LNCaP clone FGC (cell line): Measurements from ENCODE around the gene EVX2.

ENCODE experiments used
- DNase-seq: peaks from one replicate; pipeline ENCODE4 v3.0.0-alpha.2; 2011; ENCODE audit warnings: low read depth
- H3K4me3 ChIP-seq: 2 replicates; pipeline ENCODE4 v1.5.1; 2011; ENCODE audit warnings: mild to moderate bottlenecking, low read depth, low read length, control low read depth
- TF ChIP-seq, protein P1 (sequence below): IDR thresholded peaks from 2 replicates; pipeline ENCODE4 v1.5.1; 2012; ENCODE audit warnings: mild to moderate bottlenecking; ENCODE audit not compliant: control insufficient read depth, insufficient read depth; ENCODE audit errors: extremely low read depth

Gene EVX2

GRCh38 chr2:176072951-176073904, 10.5 kb downstream of the EVX2 start:
- H3K4me3 ChIP-seq = no peak overlapping the region
- TF ChIP-seq, protein P1, sequence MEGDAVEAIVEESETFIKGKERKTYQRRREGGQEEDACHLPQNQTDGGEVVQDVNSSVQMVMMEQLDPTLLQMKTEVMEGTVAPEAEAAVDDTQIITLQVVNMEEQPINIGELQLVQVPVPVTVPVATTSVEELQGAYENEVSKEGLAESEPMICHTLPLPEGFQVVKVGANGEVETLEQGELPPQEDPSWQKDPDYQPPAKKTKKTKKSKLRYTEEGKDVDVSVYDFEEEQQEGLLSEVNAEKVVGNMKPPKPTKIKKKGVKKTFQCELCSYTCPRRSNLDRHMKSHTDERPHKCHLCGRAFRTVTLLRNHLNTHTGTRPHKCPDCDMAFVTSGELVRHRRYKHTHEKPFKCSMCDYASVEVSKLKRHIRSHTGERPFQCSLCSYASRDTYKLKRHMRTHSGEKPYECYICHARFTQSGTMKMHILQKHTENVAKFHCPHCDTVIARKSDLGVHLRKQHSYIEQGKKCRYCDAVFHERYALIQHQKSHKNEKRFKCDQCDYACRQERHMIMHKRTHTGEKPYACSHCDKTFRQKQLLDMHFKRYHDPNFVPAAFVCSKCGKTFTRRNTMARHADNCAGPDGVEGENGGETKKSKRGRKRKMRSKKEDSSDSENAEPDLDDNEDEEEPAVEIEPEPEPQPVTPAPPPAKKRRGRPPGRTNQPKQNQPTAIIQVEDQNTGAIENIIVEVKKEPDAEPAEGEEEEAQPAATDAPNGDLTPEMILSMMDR = no peak
- no peak for DNase-seq

GRCh38 chr2:176072292-176072669, 11.5 kb downstream of the EVX2 start:
- TF ChIP-seq, protein P1 = no peak
- H3K4me3 ChIP-seq = no peak overlapping the region
- DNase-seq = no peak

DNA sequence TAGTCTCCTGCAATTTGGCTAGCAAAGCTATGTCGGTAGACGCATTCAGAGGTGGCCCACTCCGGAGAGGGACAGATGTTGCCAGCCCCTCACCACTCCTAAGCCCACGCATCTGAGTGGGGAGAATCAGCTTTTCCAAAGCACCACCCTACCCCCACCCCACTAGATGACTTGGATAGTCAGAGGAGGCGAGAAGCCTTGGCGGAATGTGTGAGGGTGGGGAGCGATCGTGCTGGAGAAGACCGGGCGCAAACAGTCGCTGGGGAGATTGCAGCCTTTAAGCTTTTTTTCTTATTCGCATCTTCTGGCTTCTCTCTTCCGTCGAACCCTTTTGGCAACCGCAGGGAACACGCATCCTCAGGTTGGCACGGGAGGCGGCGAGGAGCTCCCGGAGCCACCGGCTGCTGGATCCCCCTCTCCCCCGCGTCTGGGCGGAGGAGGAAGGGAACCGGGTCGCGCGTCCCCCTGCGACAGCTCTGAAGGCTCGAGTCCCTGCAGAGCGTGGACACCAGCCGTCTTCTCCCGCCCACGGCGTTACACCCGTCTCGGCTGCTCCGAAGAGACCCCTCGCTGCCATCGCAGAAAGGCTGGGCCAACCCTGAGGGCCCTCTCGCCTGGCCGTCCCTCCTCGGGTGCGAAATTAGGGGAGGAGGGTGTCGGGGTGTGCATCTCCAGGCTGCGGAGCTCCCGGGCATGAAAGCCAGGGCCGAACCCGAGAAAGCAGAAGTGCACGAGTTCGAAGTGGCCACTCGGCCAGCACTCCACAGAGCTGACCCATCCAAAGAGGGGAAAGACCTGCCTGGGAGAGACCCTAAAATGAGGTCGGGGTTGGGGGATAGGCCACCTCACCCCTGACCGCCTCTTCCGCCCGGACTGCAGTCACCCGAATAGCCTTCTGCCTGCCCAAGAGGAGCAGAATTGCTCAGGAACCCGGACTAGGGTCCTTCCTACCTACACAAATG, 12.2 kb downstream of the EVX2 start:
- DNase-seq = no peak
- TF ChIP-seq, protein P1 = no peak
- H3K4me3 ChIP-seq = no peak overlapping the region

DNA sequence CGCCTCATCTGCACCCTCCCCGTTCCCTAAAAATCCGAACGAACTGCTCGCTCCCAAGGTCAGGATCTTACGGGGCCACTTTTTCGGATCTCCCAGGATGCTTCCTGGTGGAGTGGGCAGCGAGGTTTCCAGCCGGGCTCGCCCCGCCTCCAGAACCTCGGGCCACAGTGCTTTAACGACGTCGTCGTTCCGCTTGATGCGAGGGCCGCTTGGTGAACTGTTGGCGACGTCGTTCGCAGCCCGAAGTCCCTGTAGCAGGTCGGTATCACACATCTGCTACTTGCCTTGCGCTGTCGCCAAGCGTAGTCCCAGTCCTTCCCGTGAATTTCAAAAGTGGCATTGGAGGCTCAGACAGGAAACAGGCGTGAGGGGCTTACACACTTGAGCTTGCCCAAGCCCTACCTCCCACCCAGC, 15.3 kb downstream of the EVX2 start:
- DNase-seq = no peak
- TF ChIP-seq, protein P1 = no peak
- no peak overlapping the region for H3K4me3 ChIP-seq

DNA sequence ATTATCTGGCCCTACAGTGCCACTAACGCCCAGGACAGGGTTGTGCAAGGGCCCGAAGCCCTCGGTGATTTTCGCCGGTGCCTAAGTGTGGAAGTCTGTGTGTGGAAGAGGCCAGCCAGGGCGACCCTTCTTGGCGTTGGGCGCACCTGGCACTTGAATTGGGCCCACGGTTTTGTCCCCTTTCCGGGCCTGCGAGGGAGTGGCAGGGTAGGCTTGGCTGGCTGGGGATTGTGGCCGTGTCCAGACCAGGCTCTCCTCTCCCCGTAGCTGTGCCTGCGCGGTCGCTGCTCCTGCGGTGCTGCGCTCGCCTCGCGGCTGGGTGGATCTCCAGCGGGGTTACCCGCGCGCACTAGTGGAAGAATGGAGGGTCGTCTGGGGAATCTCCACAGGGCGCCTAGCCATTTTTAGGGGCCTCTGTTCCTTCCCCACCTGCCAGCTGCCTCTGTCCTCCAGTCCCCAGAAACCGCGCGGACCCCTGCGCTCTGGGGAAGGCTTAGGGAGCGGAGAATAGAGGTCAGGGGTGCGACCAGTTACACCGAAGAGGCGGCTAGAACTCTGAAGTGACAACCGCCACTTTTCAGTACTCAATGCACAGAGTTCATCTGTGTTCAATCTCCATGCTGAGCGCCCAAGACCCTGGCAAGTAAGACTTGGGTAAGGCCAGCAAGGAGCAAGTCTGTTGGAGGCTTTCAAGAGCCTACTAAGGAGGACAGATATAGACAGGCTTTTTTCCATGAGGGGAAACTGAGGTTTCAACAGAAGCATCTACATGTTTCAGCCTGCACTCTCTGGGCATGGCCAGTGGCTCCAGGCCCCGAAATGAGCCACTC, 16.0 kb downstream of the EVX2 start:
- TF ChIP-seq, protein P1 = no peak
- H3K4me3 ChIP-seq = no peak overlapping the region
- no peak for DNase-seq
